Hepatocyte (in vitro differentiated cells): Measurements from ENCODE around the gene OR8S1. TPM values are rescaled to one million over a fixed set of nuclear protein-coding genes. Genes with fewer than 3 reads are reported as not detected.
"Not testable (repeated sequence)": the region's sequence is repeated elsewhere in the genome, so short reads cannot be mapped to it uniquely, and the experiment has no call there.

ENCODE experiments used
- DNase-seq: peaks from one replicate; pipeline ENCODE4 v3.0.0-alpha.2; 2016; ENCODE audit warnings: low spot score
- H2AFZ ChIP-seq: fragments of 200-600 bp; sonication (generic); 2 replicates; pipeline ENCODE4 v1.6.0; 2016; ENCODE audit warnings: antibody characterized with exemption, mild to moderate bottlenecking
- H3K27ac ChIP-seq: fragments of 200-600 bp; sonication (generic); 2 replicates; pipeline ENCODE4 v1.5.1; 2016; ENCODE audit warnings: mild to moderate bottlenecking
- H3K27me3 ChIP-seq: fragments of 200-600 bp; sonication (generic); 2 replicates; pipeline ENCODE4 v1.6.1; 2016
- H3K36me3 ChIP-seq: fragments of 200-600 bp; sonication (generic); replicated peaks from 2 replicates; pipeline ENCODE4 v1.5.1; 2016; ENCODE audit warnings: low read depth; ENCODE audit not compliant: insufficient read depth
- H3K4me1 ChIP-seq: fragments of 200-600 bp; sonication (generic); 2 replicates; pipeline ENCODE4 v1.5.1; 2016; ENCODE audit warnings: mild to moderate bottlenecking, moderate library complexity; ENCODE audit not compliant: insufficient read depth
- H3K4me2 ChIP-seq: fragments of 200-600 bp; sonication (generic); 2 replicates; pipeline ENCODE4 v1.6.0; 2016
- H3K4me3 ChIP-seq: fragments of 200-600 bp; sonication (generic); 2 replicates; pipeline ENCODE4 v1.5.1; 2016; ENCODE audit warnings: mild to moderate bottlenecking
- H3K79me2 ChIP-seq: fragments of 200-600 bp; sonication (generic); 2 replicates; pipeline ENCODE4 v1.6.0; 2017; ENCODE audit warnings: mild to moderate bottlenecking
- H3K9me2 ChIP-seq: fragments of 200-600 bp; sonication (generic); replicated peaks from 2 replicates; pipeline ENCODE4 v1.6.0; 2017; ENCODE audit warnings: mild to moderate bottlenecking; ENCODE audit not compliant: insufficient read depth
- H3K9me3 ChIP-seq: fragments of 200-600 bp; sonication (generic); 2 replicates; pipeline ENCODE4 v1.5.1; 2016; ENCODE audit warnings: low read depth, mild to moderate bottlenecking
- H4K20me1 ChIP-seq: fragments of 200-600 bp; sonication (generic); 2 replicates; pipeline ENCODE4 v1.6.0; 2016; ENCODE audit warnings: mild to moderate bottlenecking; ENCODE audit not compliant: insufficient read depth, poor library complexity, severe bottlenecking
- CTCF ChIP-seq: fragments of 200-600 bp; sonication (generic); IDR thresholded peaks from 2 replicates; pipeline ENCODE4 v1.5.1; 2016; ENCODE audit warnings: antibody characterized with exemption, mild to moderate bottlenecking; ENCODE audit not compliant: poor library complexity
- EZH2 ChIP-seq: fragments of 200-600 bp; sonication (generic); IDR thresholded peaks from 2 replicates; pipeline ENCODE4 v1.6.1; 2016; ENCODE audit warnings: antibody characterized with exemption, mild to moderate bottlenecking, borderline replicate concordance
- EZH2phosphoT487 ChIP-seq: fragments of 200-600 bp; sonication (generic); IDR thresholded peaks from one replicate; pipeline ENCODE4 v1.6.1; 2018; ENCODE audit warnings: antibody characterized with exemption, mild to moderate bottlenecking, low read depth, moderate library complexity; ENCODE audit not compliant: unreplicated experiment, severe bottlenecking
- WGBS: methylation state at CpG from one replicate; pipeline ENCODE4 v1.1.6; 2016; ENCODE audit warnings: low lambda C conversion rate; ENCODE audit errors: missing lambda C conversion rate; 5-methylcytosine and 5-hydroxymethylcytosine counted together
- polyA plus RNA-seq: library from polyadenylated mRNA; unstranded; fragments of >200 nt; fragmentation: Nextera tagmentation; extraction: Ambion mirVana; gene quantifications from 2 replicates; pipeline ENCODE4 v1.2.1, GENCODE V29; 2016
- total RNA-seq: library from RNA; depleted of rRNA; stranded (reverse); fragments of >200 nt; gene quantifications from 2 replicates; pipeline ENCODE4 v1.2.3, GENCODE V29; 2014

The OR8S1 gene
- total and polyA plus RNA-seq, 2 experiments from 2014 or later, result 0.17 to 1.1 TPM

DNA sequence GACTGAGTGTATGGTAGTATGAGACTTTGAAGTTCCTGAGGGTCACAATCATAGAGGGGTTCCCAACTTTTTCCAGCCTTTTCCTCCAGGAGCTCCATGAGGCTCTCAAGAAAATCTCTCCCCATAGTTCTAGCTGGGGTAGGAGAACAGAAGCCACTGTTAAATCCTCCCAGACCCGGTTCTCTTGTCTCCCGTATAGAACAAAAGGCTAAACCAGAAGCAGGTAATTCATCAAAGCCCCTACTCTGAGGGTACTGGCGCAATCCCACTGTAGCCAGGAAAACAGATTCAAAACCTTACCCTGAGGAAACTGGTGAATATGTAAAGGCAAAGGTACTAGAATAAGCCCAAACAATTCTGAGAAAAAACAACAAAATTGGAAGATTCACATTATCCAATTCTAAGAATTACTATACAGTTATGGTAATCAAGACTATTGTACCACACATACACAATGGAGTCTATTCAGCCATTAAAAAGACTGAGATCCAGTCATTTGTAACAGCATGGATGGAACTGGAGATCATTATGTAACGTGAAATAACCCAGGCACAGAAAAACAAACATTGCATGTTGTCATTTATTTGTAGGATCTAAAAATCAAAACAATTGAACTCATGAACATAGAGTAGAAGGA is 20.5 kb downstream of the OR8S1 start:
- Histone ChIP-seq H3K4me2 (no peak overlapping the region), H3K36me3 (no peaks in the 10 kb centered on the region), H3K4me1 (no peaks in the 10 kb centered on the region), H3K9me3 (no peaks in the 10 kb centered on the region), H3K9me2 (no peaks in the 10 kb centered on the region), H2AFZ (no peak overlapping the region), H3K79me2 (no peaks in the 10 kb centered on the region), H3K27me3 (no peaks in the 10 kb centered on the region), H3K4me3 (no peak overlapping the region), H4K20me1 (no peaks in the 10 kb centered on the region), H3K27ac (no peak overlapping the region)
- no peak for TF ChIP-seq EZH2
- no peak for TF ChIP-seq CTCF
- no peak for TF ChIP-seq EZH2phosphoT487
- 70% methylated on average over 4 of the region's 4 CpGs for WGBS
- DNase-seq, result no peak

- H3K9me2 ChIP-seq, H3K4me1 ChIP-seq, H3K9me3 ChIP-seq, H3K27me3 ChIP-seq, H3K36me3 ChIP-seq, H4K20me1 ChIP-seq, H2AFZ ChIP-seq, H3K4me2 ChIP-seq, H3K27ac ChIP-seq, H3K79me2 ChIP-seq, H3K4me3 ChIP-seq, DNase-seq: not testable (repeated sequence)
- 88% methylated on average over 3 of the region's 3 CpGs for WGBS
Observed at GRCh38 chr12:48547012-48547411, 21.6 kb downstream of the OR8S1 start.

GRCh38 chr12:48551636-48552035 is 26.2 kb downstream of the OR8S1 start:
- not testable (repeated sequence) for DNase-seq, H3K4me2 ChIP-seq, H3K27me3 ChIP-seq, H3K4me1 ChIP-seq, H3K36me3 ChIP-seq, H2AFZ ChIP-seq, H3K9me3 ChIP-seq, H3K9me2 ChIP-seq, H3K4me3 ChIP-seq, H3K27ac ChIP-seq, H4K20me1 ChIP-seq, H3K79me2 ChIP-seq
- WGBS, result 94% methylated on average over 13 of the region's 13 CpGs

DNA sequence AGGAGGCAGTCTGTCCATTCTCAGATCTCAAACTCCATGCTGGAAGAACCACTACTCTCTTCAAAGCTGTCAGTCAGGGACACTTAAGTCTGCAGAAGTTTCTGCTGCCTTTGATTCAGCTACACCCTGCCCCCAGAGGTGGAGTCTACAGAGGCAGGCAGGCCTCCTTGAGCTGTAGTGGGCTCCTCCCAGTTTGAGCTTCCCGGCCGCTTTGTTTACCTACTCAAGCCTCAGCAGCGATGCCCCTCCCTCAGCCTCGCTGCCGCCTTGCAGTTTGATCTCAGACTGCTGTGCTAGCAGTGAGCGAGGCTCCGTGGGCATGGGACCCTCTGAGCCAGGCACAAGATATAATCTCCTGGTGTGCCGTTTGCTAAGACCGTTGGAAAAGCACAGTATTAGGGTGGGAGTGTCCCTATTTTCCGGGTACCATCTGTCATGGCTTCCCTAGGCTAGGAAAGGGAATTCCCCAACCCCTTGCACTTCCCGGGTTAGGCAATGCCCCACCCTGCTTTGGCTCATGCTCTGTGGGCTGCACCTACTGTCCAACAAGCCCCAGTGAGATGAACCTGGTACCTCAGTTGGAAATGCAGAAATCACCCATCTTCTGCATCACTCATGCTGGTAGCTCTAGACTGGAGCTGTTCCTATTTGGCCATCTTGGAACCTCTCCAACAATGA is 28.4 kb downstream of the OR8S1 start:
- 49% methylated on average over 11 of the region's 11 CpGs for WGBS
- not testable (repeated sequence) for H4K20me1 ChIP-seq, H3K79me2 ChIP-seq, H2AFZ ChIP-seq, H3K27ac ChIP-seq, H3K27me3 ChIP-seq, H3K36me3 ChIP-seq, H3K4me1 ChIP-seq, H3K9me3 ChIP-seq, H3K4me3 ChIP-seq, H3K9me2 ChIP-seq
- peak; percentile 58 for DNase-seq
- peak overlapping the region; percentile 59 for H3K4me2 ChIP-seq

DNA sequence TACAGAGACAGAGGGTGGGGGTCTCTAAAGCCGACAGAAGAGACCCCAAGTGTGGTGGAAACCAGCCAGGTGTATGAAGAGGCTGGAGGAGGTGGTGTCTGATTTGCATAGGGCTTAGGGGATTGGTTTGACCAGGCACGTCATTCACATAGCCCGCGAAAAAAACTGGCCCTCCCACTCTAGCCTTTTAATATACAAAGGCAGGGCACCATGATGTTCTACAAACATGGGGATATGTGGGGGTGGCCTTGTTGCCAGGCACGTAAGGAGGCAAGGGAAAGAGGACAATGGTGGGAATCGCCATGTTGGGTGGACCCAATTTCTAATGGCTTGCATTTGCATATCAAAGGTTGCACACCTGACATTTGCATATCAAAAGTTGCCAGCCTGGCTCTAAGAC is 31.2 kb downstream of the OR8S1 start:
- Histone ChIP-seq H2AFZ (no peak overlapping the region), H3K4me2 (no peak overlapping the region), H3K4me3 (no peak overlapping the region), H3K4me1 (no peaks in the 10 kb centered on the region), H3K9me3 (no peaks in the 10 kb centered on the region), H3K79me2 (no peaks in the 10 kb centered on the region), H3K27me3 (no peaks in the 10 kb centered on the region), H3K27ac (no peak overlapping the region), H3K9me2 (no peaks in the 10 kb centered on the region), H3K36me3 (no peaks in the 10 kb centered on the region), H4K20me1 (no peaks in the 10 kb centered on the region)
- no peak for TF ChIP-seq CTCF
- no peak for TF ChIP-seq EZH2
- TF ChIP-seq EZH2phosphoT487, result no peak
- 87% methylated on average over 6 of the region's 6 CpGs for WGBS
- DNase-seq, result no peak
